ENCODE data around the gene TJP3. TPM values are rescaled to one million over a fixed set of nuclear protein-coding genes. Genes with fewer than 3 reads are reported as not detected.
A peak's percentile ranks its signal among the peaks of the same experiment; 100 is the strongest.

Gene TJP3
- total and polyA plus RNA-seq, 8 donors: 11.2 to 36.2 (median 15.7) TPM

GRCh38 chr19:3701200-3701599, 7.0 kb upstream of the TJP3 start:
- DNase-seq (no peak), ATAC-seq (no peak)
- Histone ChIP-seq H3K9me3 (no peaks in the 10 kb centered on the region), H3K36me3 (no peaks in the 10 kb centered on the region), H3K4me1 (peaks cover 0 to 18% of the 10 kb centered on the region in 2 donors), H3K27me3 (peaks cover 0 to 6% of the 10 kb centered on the region in 2 donors), H3K4me3 (no peak overlapping the region), H3K27ac (no peak overlapping the region)
- no peak for TF ChIP-seq CTCF (IDR thresholded peaks at IDR 0.05)
- intact Hi-C loops (cut with DNase I): loop anchor here (5.0 kb wide), 1 partner anchor 34 kb away; no protein-coding TSS in a partner anchor

GRCh38 chr19:3707868-3708206, 347 bp upstream of the TJP3 start:
- ATAC-seq (peak; percentile 4), DNase-seq (no peak)

GRCh38 chr19:3710265-3710812, 2.2 kb downstream of the TJP3 start:
- H3K4me1 ChIP-seq: no peaks in the 10 kb centered on the region
- TF ChIP-seq CTCF (IDR thresholded peaks at IDR 0.05): no peak
- H3K36me3 ChIP-seq: no peaks in the 10 kb centered on the region
- DNase-seq (peak; percentile 39 to 94 (median 89)), ATAC-seq (peak; percentile 84)
- no peaks in the 10 kb centered on the region for H3K9me3 ChIP-seq
- intact Hi-C loops (cut with DNase I): no loop called here
- no peak overlapping the region for H3K27ac ChIP-seq
- H3K27me3 ChIP-seq: peaks cover 0 to 28% of the 10 kb centered on the region in 2 donors
- H3K4me3 ChIP-seq: no peak overlapping the region

More at GRCh38 chr19:3707868-3708206, 347 bp upstream of the TJP3 start:
- TF ChIP-seq CTCF (IDR thresholded peaks at IDR 0.05): no peak
- H3K4me3 ChIP-seq: peak overlapping the region in 1 of 2 donors; percentile 45
- peak overlapping the region; percentile 18 to 33 for H3K27ac ChIP-seq
- H3K27me3 ChIP-seq: peaks cover 0 to 28% of the 10 kb centered on the region in 2 donors
- H3K36me3 ChIP-seq: no peaks in the 10 kb centered on the region
- H3K9me3 ChIP-seq: no peaks in the 10 kb centered on the region
- intact Hi-C loops (cut with DNase I): no loop called here
- no peaks in the 10 kb centered on the region for H3K4me1 ChIP-seq

GRCh38 chr19:3712663-3713611, 4.8 kb downstream of the TJP3 start:
- no peaks in the 10 kb centered on the region for H3K9me3 ChIP-seq
- TF ChIP-seq CTCF (IDR thresholded peaks at IDR 0.05): no peak
- ATAC-seq (peak; percentile 54), DNase-seq (peak in 2 of 4 donors; percentile 56 to 66)
- no peaks in the 10 kb centered on the region for H3K4me1 ChIP-seq
- no peak overlapping the region for H3K4me3 ChIP-seq
- H3K27ac ChIP-seq: peak overlapping the region; percentile 20 to 56
- H3K36me3 ChIP-seq: no peaks in the 10 kb centered on the region
- intact Hi-C loops (cut with DNase I): no loop called here
- peaks cover 0 to 9% of the 10 kb centered on the region in 2 donors for H3K27me3 ChIP-seq

GRCh38 chr19:3716147-3716668, 8.0 kb downstream of the TJP3 start:
- Histone ChIP-seq H3K27me3 (peaks cover 3 to 26% of the 10 kb centered on the region in 2 donors), H3K4me3 (no peak overlapping the region), H3K9me3 (no peaks in the 10 kb centered on the region), H3K36me3 (no peaks in the 10 kb centered on the region), H3K4me1 (peaks cover 5 to 7% of the 10 kb centered on the region in 2 donors), H3K27ac (no peak overlapping the region)
- DNase-seq (no peak), ATAC-seq (no peak)
- TF ChIP-seq CTCF (IDR thresholded peaks at IDR 0.05): no peak
- intact Hi-C loops (cut with DNase I): no loop called here
